HepG2 (cell line): ENCODE data around the gene BCO2. TPM values are rescaled to one million over a fixed set of nuclear protein-coding genes. Genes with fewer than 3 reads are reported as not detected.

ENCODE experiments used
- BRD4 ChIP-seq: sonication (generic); formaldehyde crosslinking; IDR thresholded peaks from 2 replicates; pipeline ENCODE4 v1.4.0; 2020; ENCODE audit warnings: missing genetic modification reagents
- CBX2 ChIP-seq, 2 experiments: fragments of 200-600 bp in 1 of 2; sonication (generic); formaldehyde crosslinking in 1 of 2; IDR thresholded peaks; 2 replicates each; pipeline versions ENCODE4 v1.7.0 to v1.8.1; 2018 to 2022; ENCODE audit warnings: low read depth in 2 of 2, low read length in 1 of 2, mild to moderate bottlenecking in 1 of 2, missing genetic modification reagents in 1 of 2
- KAT7 ChIP-seq: IDR thresholded peaks from 2 replicates; pipeline ENCODE4 v1.6.1; 2018; ENCODE audit warnings: borderline replicate concordance, missing compliant biosample characterization
- MLLT10 ChIP-seq: sonication (generic); formaldehyde crosslinking; IDR thresholded peaks from 2 replicates; pipeline ENCODE4 v1.4.0; 2020; ENCODE audit warnings: missing genetic modification reagents
- MXI1 ChIP-seq: IDR thresholded peaks from 3 replicates; pipeline ENCODE4 v1.6.1; 2012; ENCODE audit warnings: low read depth, low read length, inconsistent platforms, borderline replicate concordance
- PHF20 ChIP-seq: sonication (generic); formaldehyde crosslinking; IDR thresholded peaks from 2 replicates; pipeline ENCODE4 v1.5.0; 2020; ENCODE audit warnings: mild to moderate bottlenecking, missing genetic modification reagents
- PHF5A ChIP-seq: IDR thresholded peaks from one replicate; pipeline ENCODE4 v1.6.1; 2018; ENCODE audit warnings: low read depth, missing genetic modification reagents; ENCODE audit not compliant: unreplicated experiment
- SIX4 ChIP-seq: sonication (generic); formaldehyde crosslinking; IDR thresholded peaks from 2 replicates; pipeline ENCODE4 v1.4.0; 2020; ENCODE audit warnings: missing genetic modification reagents
- SMAD3 ChIP-seq: sonication (generic); formaldehyde crosslinking; IDR thresholded peaks from 2 replicates; pipeline ENCODE4 v1.4.0; 2020; ENCODE audit warnings: missing genetic modification reagents
- SOX6 ChIP-seq, 2 experiments: fragments of 450-650 bp in 1 of 2; sonication (generic) in 1 of 2; formaldehyde crosslinking in 1 of 2; IDR thresholded peaks; 2 replicates each; pipeline versions ENCODE4 v1.4.0 to v1.6.1; 2017 to 2020; ENCODE audit warnings: antibody characterized with exemption in 1 of 2, mild to moderate bottlenecking in 1 of 2, missing genetic modification reagents in 1 of 2
- STAG1 ChIP-seq: sonication (generic); formaldehyde crosslinking; IDR thresholded peaks from 2 replicates; pipeline ENCODE4 v1.4.0; 2020; ENCODE audit warnings: missing genetic modification reagents
- TCF7L2 ChIP-seq: IDR thresholded peaks from 2 replicates; pipeline ENCODE4 v1.6.1; 2011; ENCODE audit warnings: mild to moderate bottlenecking, low read depth, low read length, moderate library complexity
- ZNF121 ChIP-seq: sonication (generic); formaldehyde crosslinking; IDR thresholded peaks from 2 replicates; pipeline ENCODE4 v1.5.0; 2020; ENCODE audit warnings: mild to moderate bottlenecking, missing genetic modification reagents
- ZNF143 ChIP-seq: sonication (generic); formaldehyde crosslinking; IDR thresholded peaks from 2 replicates; pipeline ENCODE4 v1.4.0; 2020; ENCODE audit warnings: missing genetic modification reagents
- ZNF225 ChIP-seq: sonication (generic); formaldehyde crosslinking; IDR thresholded peaks from 2 replicates; pipeline ENCODE4 v1.4.0; 2020; ENCODE audit warnings: mild to moderate bottlenecking, missing genetic modification reagents
- ZNF552 ChIP-seq: sonication (generic); formaldehyde crosslinking; IDR thresholded peaks from 2 replicates; pipeline ENCODE4 v1.9.0; 2022; ENCODE audit warnings: missing genetic modification reagents, mild to moderate bottlenecking, borderline replicate concordance
- ZNF562 ChIP-seq: sonication (generic); formaldehyde crosslinking; IDR thresholded peaks from 2 replicates; pipeline ENCODE4 v1.8.0; 2022; ENCODE audit warnings: missing genetic modification reagents, borderline replicate concordance
- ZNF7 ChIP-seq: IDR thresholded peaks from 2 replicates; pipeline ENCODE4 v1.6.1; 2016; ENCODE audit warnings: missing biosample characterization, missing genetic modification reagents
- ZNF776 ChIP-seq: sonication (generic); formaldehyde crosslinking; IDR thresholded peaks from 2 replicates; pipeline ENCODE4 v1.4.0; 2020; ENCODE audit warnings: mild to moderate bottlenecking, missing genetic modification reagents
- polyA plus RNA-seq, 8 experiments: library from polyadenylated mRNA; depleted of rRNA in 3 of 8; stranded (reverse) in 7 of 8; unstranded in 1 of 8; fragments of >200 nt; fragmentation: Illumina TruSeq in 4 of 8; extraction: Trizol in 4 of 8; gene quantifications; 2 replicates each; pipeline versions ENCODE4 v1.2.1 to v1.2.3, GENCODE V29; 2011 to 2016; ENCODE audit warnings: low read depth in 4 of 8, missing spikeins in 1 of 8, mixed read lengths in 1 of 8; ENCODE audit not compliant: insufficient read depth in 1 of 8
- total RNA-seq, 5 experiments: library from RNA; depleted of rRNA; stranded (reverse); fragments of >200 nt; fragmentation: Illumina TruSeq; extraction: Trizol; gene quantifications; 2 replicates each; pipeline ENCODE4 v1.2.3, GENCODE V29; 2016; ENCODE audit warnings: low read depth in 1 of 5
- TF ChIP-seq, protein P1 (sequence below): IDR thresholded peaks from 2 replicates; pipeline ENCODE4 v1.6.1; 2012; ENCODE audit warnings: low read depth, low read length, improper control_type of control experiment
- TF ChIP-seq, protein P2 (sequence below): sonication (generic); formaldehyde crosslinking; IDR thresholded peaks from 2 replicates; pipeline ENCODE4 v1.8.1; 2022; ENCODE audit warnings: mild to moderate bottlenecking, missing genetic modification reagents
- TF ChIP-seq, protein P3 (sequence below): sonication (generic); formaldehyde crosslinking; conservative IDR thresholded peaks from 2 replicates; pipeline ENCODE4 v1.8.0; 2022; ENCODE audit warnings: low read depth, missing genetic modification reagents
- TF ChIP-seq, protein P4 (sequence below): sonication (generic); formaldehyde crosslinking; IDR thresholded peaks from 2 replicates; pipeline ENCODE4 v1.4.0; 2020; ENCODE audit warnings: missing genetic modification reagents

The BCO2 gene
- total and polyA plus RNA-seq, 2 of the 13 experiments (the other 11 are each of a cell fraction or from before 2014, with no cell fraction given), result 0.38 to 0.58 TPM

DNA sequence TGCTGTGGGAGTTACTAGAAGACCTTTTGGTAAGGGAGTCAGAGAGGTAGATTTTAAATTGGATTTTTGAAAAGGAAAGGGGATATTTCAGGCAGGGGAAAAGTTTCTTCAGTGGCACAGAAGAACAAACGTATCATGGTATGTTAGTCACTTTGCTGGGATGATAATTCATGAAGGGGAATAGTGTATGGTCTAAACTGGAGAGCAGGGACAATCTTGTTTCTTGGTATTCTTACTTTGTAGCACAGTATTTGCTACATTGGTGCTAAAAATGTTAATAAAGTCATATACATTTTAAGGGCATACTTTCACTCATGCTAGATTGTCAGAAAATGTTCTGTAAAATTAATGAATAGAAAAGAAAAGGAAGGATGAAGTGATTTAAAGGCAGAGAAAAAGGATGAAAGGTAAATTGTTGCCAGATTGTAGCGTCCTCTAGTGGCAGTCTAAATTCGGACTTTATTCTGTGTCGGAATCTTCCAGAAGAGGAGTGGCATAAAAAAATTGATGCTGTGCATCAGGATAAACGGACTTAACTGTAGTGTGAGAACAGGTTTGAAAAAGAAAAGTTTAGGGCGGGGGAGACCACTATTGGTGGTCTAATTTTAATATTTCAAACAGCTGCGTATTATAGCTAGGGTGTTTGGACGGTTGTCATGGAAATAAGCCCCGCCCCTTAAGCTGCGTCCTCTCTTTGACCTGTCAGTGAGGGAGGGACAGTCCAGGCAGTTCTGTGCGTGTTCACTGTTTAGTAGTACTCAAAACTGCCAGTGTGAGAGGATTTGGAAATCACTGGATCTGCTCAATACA is at the start of gene BCO2 (continued):
- TF ChIP-seq CBX2 (IDR thresholded peaks at IDR 0.05; ENCODE audit: low read depth, low read length) (no peak), CBX2 (CRISPR knock-in tag; IDR thresholded peaks at IDR 0.05; ENCODE audit: low read depth) (no peak), SIX4 (CRISPR knock-in tag) (no peak), MLLT10 (CRISPR knock-in tag) (no peak), TCF7L2 (no peak), ZNF776 (CRISPR knock-in tag) (no peak), ZNF552 (no peak), MXI1 (no peak), PHF5A (CRISPR knock-in tag) (no peak), ZNF143 (CRISPR knock-in tag) (no peak), ZNF121 (no peak), SMAD3 (CRISPR knock-in tag) (no peak), ZNF7 (CRISPR knock-in tag) (no peak), SOX6 (IDR thresholded peaks at IDR 0.05) (no peak), SOX6 (CRISPR knock-in tag; IDR thresholded peaks at IDR 0.05) (no peak), ZNF225 (CRISPR knock-in tag) (no peak), ZNF562 (CRISPR knock-in tag) (no peak), PHF20 (CRISPR knock-in tag) (no peak), BRD4 (CRISPR knock-in tag) (no peak), KAT7 (CRISPR knock-in tag) (no peak), STAG1 (CRISPR knock-in tag) (peak; percentile 65)
- TF ChIP-seq, protein P1, sequence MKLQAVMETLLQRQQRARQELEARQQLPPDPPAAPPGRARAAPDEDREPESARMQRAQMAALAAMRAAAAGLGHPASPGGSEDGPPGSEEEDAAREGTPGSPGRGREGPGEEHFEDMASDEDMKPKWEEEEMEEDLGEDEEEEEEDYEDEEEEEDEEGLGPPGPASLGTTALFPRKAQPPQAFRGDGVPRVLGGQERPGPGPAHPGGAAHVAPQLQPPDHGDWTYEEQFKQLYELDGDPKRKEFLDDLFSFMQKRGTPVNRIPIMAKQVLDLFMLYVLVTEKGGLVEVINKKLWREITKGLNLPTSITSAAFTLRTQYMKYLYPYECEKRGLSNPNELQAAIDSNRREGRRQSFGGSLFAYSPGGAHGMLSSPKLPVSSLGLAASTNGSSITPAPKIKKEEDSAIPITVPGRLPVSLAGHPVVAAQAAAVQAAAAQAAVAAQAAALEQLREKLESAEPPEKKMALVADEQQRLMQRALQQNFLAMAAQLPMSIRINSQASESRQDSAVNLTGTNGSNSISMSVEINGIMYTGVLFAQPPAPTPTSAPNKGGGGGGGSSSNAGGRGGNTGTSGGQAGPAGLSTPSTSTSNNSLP, result peak; percentile 53; the same call in 1 of the 2 replicates
- TF ChIP-seq, protein P2, sequence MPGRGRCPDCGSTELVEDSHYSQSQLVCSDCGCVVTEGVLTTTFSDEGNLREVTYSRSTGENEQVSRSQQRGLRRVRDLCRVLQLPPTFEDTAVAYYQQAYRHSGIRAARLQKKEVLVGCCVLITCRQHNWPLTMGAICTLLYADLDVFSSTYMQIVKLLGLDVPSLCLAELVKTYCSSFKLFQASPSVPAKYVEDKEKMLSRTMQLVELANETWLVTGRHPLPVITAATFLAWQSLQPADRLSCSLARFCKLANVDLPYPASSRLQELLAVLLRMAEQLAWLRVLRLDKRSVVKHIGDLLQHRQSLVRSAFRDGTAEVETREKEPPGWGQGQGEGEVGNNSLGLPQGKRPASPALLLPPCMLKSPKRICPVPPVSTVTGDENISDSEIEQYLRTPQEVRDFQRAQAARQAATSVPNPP (CRISPR knock-in tag), result no peak
- TF ChIP-seq, protein P3, sequence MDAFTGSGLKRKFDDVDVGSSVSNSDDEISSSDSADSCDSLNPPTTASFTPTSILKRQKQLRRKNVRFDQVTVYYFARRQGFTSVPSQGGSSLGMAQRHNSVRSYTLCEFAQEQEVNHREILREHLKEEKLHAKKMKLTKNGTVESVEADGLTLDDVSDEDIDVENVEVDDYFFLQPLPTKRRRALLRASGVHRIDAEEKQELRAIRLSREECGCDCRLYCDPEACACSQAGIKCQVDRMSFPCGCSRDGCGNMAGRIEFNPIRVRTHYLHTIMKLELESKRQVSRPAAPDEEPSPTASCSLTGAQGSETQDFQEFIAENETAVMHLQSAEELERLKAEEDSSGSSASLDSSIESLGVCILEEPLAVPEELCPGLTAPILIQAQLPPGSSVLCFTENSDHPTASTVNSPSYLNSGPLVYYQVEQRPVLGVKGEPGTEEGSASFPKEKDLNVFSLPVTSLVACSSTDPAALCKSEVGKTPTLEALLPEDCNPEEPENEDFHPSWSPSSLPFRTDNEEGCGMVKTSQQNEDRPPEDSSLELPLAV, result no peak
- TF ChIP-seq, protein P4, sequence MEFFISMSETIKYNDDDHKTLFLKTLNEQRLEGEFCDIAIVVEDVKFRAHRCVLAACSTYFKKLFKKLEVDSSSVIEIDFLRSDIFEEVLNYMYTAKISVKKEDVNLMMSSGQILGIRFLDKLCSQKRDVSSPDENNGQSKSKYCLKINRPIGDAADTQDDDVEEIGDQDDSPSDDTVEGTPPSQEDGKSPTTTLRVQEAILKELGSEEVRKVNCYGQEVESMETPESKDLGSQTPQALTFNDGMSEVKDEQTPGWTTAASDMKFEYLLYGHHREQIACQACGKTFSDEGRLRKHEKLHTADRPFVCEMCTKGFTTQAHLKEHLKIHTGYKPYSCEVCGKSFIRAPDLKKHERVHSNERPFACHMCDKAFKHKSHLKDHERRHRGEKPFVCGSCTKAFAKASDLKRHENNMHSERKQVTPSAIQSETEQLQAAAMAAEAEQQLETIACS (CRISPR knock-in tag), result no peak
